Adipose tissue (tissue), 3 donors: ENCODE data around the gene FKBP14. TPM values are rescaled to one million over a fixed set of nuclear protein-coding genes. Genes with fewer than 3 reads are reported as not detected.
"Not testable (repeated sequence)": the region's sequence is repeated elsewhere in the genome, so short reads cannot be mapped to it uniquely, and the experiment has no call there.

Experiments
- H3K27ac ChIP-seq: one replicate; pipeline ENCODE4 v1.5.1; 2013; ENCODE audit warnings: low read depth, low read length
- WGBS, 3 donors: extraction: QIAGEN DNeasy Blood & Tissue Kit; methylation state at CpG; one replicate each; pipeline ENCODE4 v1.1.7; 2013; 5-methylcytosine and 5-hydroxymethylcytosine counted together
- polyA plus RNA-seq, 3 donors: library from polyadenylated mRNA; stranded (reverse); fragments of 200-250 nt; gene quantifications; one replicate each; pipeline ENCODE4 v1.2.3, GENCODE V29; 2013
- donor health status: healthy with polysubstance abuse.
- donor health status: Bipolar disorder and iron deficiency.
- donor health status: healthy.

Gene FKBP14, protein sequence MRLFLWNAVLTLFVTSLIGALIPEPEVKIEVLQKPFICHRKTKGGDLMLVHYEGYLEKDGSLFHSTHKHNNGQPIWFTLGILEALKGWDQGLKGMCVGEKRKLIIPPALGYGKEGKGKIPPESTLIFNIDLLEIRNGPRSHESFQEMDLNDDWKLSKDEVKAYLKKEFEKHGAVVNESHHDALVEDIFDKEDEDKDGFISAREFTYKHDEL
- polyA plus RNA-seq, result 1 to 10 TPM; 3.1 to 4.5 (median 3.7) TPM

DNA sequence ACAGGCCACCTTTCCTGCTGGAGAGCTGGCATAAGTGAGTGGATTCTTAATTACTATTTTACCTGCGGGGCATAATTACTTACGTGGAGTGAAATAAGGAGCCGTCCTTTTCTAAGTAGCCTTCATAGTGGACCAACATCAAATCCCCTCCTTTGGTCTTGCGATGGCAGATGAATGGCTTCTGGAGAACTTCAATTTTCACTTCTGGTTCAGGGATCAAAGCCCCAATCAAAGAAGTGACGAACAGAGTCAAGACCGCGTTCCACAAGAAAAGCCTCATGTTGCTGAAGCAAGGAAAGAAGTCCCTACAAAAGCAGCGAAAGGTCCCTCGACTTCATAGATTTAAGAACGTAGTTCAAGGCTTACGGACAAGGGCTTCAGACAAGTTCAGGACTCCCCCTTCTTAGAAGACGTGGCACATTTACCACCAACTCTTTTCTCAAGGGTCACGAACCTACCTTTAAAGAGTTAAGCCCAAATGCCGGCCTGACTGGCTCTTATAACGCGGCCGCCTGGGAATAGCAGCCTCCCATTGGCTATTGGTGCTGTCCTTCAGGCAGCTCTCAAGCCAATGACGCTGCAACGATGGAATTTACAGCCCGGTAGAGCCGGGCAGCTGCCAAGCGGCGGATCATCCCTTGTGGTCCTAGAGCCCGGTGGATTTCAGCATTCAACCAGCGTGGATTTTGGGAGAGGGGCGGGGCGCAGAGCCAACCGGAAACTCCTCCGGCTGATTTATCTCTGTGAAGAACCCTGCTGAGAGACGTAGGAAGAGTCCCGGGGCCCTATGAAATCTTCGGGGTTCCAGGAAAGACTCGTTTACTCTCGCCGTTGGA, at the start of gene FKBP14:
FKBP14 (minus strand) TSS at position 474 of the 836 bp plus-strand sequence; CDS start at position 280, 194 bp downstream.
- H3K27ac ChIP-seq, result no peak within 1 kb of the TSS
- 0 to 1% (median 0%) methylated on average over 35 of the region's 35 CpGs for WGBS, 3 donors

GRCh38 chr7:30074422-30075030, 48.0 kb upstream of the FKBP14 start:
- no peak overlapping the region for H3K27ac ChIP-seq
- 23 to 64% (median 32%) methylated on average over 1 of the region's 1 CpG for WGBS, 3 donors

- WGBS, 3 donors, result 97 to 98% (median 98%) methylated on average over 1 of the region's 1 CpG
- H3K27ac ChIP-seq, result no peak overlapping the region
Measured at GRCh38 chr7:30072735-30073134, 46.2 kb upstream of the FKBP14 start.

DNA sequence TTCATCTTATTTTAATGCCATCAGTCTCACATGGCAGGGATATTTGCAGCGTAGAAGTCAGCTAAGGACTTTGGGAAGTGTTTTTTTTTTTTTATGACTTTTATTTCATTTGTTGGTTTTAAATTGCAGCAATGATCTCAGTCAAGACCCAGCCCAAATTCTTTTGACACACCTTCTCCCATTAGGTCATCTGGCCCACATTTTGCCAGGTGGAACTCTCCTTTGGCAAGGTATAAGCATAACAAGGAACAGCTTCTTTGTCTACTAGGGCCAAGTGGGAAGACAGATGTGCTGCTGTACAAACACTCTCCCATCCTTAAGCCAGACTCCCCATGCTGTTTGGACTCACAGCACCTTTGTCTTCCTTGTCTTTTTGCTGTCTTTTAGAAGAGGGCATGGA, 43.5 kb upstream of the FKBP14 start:
- no peak overlapping the region for H3K27ac ChIP-seq
- WGBS, 3 donors, result 0 to 63% (median 0%) methylated on average over 1 of the region's 1 CpG

DNA sequence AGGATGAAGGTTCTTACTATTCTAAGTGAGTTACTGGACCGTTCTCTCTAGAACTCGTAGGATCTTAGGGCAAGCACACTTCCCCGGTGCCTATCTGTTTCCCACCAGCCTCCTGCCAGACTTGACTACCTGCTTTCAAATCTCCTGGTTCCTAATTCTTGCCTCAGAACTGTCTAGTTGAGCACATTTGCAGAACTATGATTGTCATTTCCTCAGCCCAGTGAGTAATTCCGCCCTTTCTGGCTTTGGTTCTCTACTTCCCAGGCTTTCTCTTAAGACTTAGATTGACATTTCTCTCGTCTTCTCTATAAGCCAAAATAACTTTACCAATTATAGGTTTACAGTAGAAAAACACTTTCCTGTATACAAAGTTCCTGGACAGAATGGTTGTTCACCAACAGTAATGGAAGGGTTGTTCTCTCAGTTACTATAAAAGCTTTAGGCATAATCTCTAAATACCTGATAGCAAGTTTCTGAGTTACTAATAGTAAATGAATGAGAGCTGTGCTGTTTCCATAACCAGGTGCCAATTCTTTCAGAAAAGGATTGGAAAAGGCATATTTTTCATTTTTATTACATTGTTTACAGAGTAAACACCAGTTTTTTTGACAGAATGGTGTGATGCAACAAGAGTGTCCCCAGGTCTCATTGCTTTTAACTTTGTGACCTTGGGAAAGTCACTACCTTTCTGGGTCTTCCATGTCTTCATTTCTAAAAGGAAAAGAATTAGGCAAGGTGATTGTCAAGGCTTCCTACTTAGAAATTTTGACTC, 42.8 kb upstream of the FKBP14 start:
- H3K27ac ChIP-seq, result no peak overlapping the region
- 73 to 89% (median 85%) methylated on average over 5 of the region's 5 CpGs for WGBS, 3 donors

GRCh38 chr7:30068117-30068516, 41.6 kb upstream of the FKBP14 start:
- no peak overlapping the region for H3K27ac ChIP-seq

DNA sequence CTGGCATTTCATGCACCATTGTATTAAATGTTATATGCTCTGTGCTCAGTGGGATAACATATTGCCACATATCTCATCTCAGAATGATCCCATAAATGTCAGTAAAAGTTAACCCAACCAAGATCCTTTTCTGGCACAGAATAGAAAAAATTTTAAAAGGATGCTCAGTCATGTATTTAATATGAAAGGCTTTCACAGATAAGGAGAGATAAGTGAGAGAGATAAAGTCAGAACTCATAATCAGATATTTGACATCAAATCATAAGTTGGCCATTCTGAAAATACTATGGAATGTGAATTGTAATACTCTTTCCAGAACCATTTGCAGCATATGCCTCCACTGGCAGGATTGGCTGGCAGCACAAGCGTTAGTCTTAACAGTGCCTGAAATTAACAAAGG, 40.2 kb upstream of the FKBP14 start:
- H3K27ac ChIP-seq, result no peak overlapping the region
- 88 to 100% (median 100%) methylated on average over 1 of the region's 1 CpG for WGBS, 3 donors

GRCh38 chr7:30065746-30066145, 39.2 kb upstream of the FKBP14 start:
- no peak overlapping the region for H3K27ac ChIP-seq
- WGBS, 3 donors, result 66 to 91% (median 88%) methylated on average over 3 of the region's 3 CpGs

DNA sequence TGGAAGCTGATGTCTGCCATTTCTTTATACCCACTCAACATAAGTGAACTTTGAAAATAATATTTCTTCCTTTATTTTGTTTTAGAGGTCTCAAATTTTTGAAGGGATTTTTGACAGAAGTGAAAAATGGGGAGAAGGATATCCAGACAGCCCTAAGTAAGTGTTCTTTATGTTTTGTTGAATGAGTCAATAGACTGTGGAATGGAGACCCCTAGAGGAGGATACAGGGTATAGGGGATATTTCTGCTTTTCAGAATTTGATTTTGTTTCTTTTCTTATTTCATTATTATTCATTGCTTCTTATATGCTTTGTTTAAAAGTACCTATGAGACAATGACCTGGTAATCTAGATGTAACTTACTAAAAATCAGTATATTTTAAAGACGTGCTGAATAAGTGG, 36.1 kb upstream of the FKBP14 start:
- H3K27ac ChIP-seq, result no peak overlapping the region
- 48 to 65% (median 54%) methylated on average over 1 of the region's 1 CpG for WGBS, 3 donors

- WGBS, 3 donors, result 7 to 20% (median 13%) methylated on average over 3 of the region's 3 CpGs
- not testable (repeated sequence) for H3K27ac ChIP-seq
Measured at GRCh38 chr7:30061786-30062185, 35.3 kb upstream of the FKBP14 start.

GRCh38 chr7:30057741-30058140, 31.2 kb upstream of the FKBP14 start:
- no peak overlapping the region for H3K27ac ChIP-seq

DNA sequence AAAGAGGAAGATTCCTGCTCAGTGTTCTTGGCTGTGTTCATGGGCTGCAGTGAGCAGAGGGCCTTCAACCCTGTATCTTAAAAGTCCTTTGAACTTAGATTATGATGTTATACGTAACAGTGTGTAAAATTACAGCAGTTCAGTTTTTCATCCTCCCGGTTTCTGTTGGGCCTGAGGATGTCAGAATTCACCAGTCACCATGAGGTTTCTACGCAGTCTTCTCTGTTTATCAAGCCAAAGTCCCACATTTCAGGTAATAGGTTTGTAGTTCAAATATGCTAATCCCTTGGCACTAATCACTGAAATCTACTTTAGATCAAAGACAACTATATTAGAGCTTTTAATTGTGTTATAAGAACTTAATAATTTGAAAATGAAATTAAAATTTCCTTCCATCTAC, 26.6 kb upstream of the FKBP14 start:
- no peak overlapping the region for H3K27ac ChIP-seq
- 94 to 96% (median 95%) methylated on average over 3 of the region's 3 CpGs for WGBS, 3 donors

- no peak overlapping the region for H3K27ac ChIP-seq
- 75 to 94% (median 91%) methylated on average over 4 of the region's 4 CpGs for WGBS, 3 donors
Measured at GRCh38 chr7:30049173-30049572, 22.7 kb upstream of the FKBP14 start.

DNA sequence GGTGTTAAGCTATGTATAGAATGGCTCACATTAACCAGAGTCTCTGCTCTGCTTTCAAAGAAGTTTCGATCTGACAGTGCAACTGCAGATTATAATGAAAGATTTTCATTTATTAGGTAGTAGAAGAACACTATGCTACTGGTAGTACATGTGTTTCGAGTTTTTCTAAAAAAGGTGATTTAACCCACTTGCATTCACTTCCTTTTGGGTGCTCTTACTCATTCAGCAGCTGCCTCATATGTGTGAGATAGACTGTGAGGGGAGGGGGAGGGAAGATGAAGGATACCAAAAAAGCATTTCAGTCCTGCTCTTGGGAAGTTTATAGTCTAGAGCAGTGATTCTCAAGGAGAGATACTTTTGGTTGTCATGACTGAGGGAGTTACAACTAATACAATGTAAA, 22.1 kb upstream of the FKBP14 start:
- H3K27ac ChIP-seq, result no peak overlapping the region
- WGBS, 3 donors, result 88 to 97% (median 89%) methylated on average over 2 of the region's 2 CpGs

GRCh38 chr7:30047124-30047523, 20.6 kb upstream of the FKBP14 start:
- 23 to 72% (median 71%) methylated on average over 2 of the region's 2 CpGs for WGBS, 3 donors
- H3K27ac ChIP-seq, result no peak overlapping the region

DNA sequence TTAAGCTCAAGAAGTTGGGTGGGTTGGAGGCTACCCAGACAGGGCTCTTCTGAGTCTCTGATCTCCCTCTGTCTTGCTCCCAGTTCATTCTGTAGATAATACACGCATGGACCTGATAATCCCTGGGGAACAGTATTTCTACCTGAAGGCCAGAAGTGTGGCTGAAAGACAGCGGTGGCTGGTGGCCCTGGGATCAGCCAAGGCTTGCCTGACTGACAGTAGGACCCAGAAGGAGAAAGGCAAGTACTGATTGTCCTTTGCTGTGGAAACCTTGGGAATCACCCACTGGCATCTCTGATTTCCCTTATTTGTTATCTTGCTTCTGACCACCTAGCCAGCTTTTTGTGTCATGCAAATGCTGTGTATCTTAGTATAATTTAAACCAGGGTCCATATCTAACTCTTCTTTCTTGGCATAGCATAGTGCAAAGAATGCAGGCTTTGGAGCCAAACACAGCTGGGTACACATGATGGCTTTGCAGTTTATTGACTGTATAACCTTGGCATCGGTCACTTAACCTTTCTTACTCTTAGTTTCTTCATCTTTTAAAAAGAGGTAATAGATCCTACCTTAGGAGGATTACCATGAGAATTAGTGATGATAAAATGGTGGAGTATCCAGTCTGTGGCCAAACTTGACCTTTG, 19.7 kb upstream of the FKBP14 start:
- WGBS, 3 donors, result 38 to 96% (median 89%) methylated on average over 3 of the region's 3 CpGs
- H3K27ac ChIP-seq, result no peak overlapping the region

GRCh38 chr7:30041526-30042269, 15.2 kb upstream of the FKBP14 start:
- H3K27ac ChIP-seq, result no peak overlapping the region
- WGBS, 3 donors, result 91 to 97% (median 93%) methylated on average over 4 of the region's 4 CpGs

GRCh38 chr7:30040938-30041337, 14.4 kb upstream of the FKBP14 start:
- no peak overlapping the region for H3K27ac ChIP-seq
